HEK293 (cell line): Measurements from ENCODE around the gene SSH3.

ENCODE experiments used
- FEZF1 ChIP-seq: fragments of 450-650 bp; formaldehyde crosslinking; IDR thresholded peaks from 2 replicates; pipeline ENCODE4 v1.5.1; 2016; ENCODE audit warnings: missing biosample characterization, missing genetic modification characterization
- GLIS1 ChIP-seq: fragments of 450-650 bp; formaldehyde crosslinking; IDR thresholded peaks from 2 replicates; pipeline ENCODE4 v1.5.1; 2016; ENCODE audit warnings: missing biosample characterization, missing genetic modification characterization
- SP2 ChIP-seq: fragments of 450-650 bp; formaldehyde crosslinking; IDR thresholded peaks from 2 replicates; pipeline ENCODE4 v1.5.1; 2016; ENCODE audit warnings: missing biosample characterization, missing genetic modification characterization
- SP3 ChIP-seq: fragments of 450-650 bp; formaldehyde crosslinking; IDR thresholded peaks from 2 replicates; pipeline ENCODE4 v1.5.1; 2016; ENCODE audit warnings: missing biosample characterization, missing genetic modification characterization
- SP7 ChIP-seq: fragments of 450-650 bp; formaldehyde crosslinking; IDR thresholded peaks from 2 replicates; pipeline ENCODE4 v1.5.1; 2016; ENCODE audit warnings: missing biosample characterization, missing genetic modification characterization
- TSHZ1 ChIP-seq: fragments of 450-650 bp; formaldehyde crosslinking; IDR thresholded peaks from 2 replicates; pipeline ENCODE4 v1.5.1; 2016; ENCODE audit warnings: missing biosample characterization, missing genetic modification characterization, borderline replicate concordance
- ZBTB11 ChIP-seq: fragments of 450-650 bp; formaldehyde crosslinking; conservative IDR thresholded peaks from 2 replicates; pipeline ENCODE4 v1.5.1; 2016; ENCODE audit warnings: low read depth, missing biosample characterization, missing genetic modification characterization
- ZBTB20 ChIP-seq: fragments of 450-650 bp; formaldehyde crosslinking; IDR thresholded peaks from 2 replicates; pipeline ENCODE4 v1.5.1; 2016; ENCODE audit warnings: missing biosample characterization, missing genetic modification characterization
- ZBTB44 ChIP-seq: fragments of 450-650 bp; IDR thresholded peaks from 2 replicates; pipeline ENCODE4 v1.5.1; 2018; ENCODE audit warnings: missing biosample characterization, mild to moderate bottlenecking, missing genetic modification characterization
- ZEB2 ChIP-seq: fragments of 450-650 bp; formaldehyde crosslinking; IDR thresholded peaks from 2 replicates; pipeline ENCODE4 v1.5.1; 2016; ENCODE audit warnings: missing biosample characterization, missing genetic modification characterization
- ZNF132 ChIP-seq: fragments of 450-650 bp; formaldehyde crosslinking; IDR thresholded peaks from 2 replicates; pipeline ENCODE4 v1.5.1; 2017; ENCODE audit warnings: missing biosample characterization, missing genetic modification characterization, borderline replicate concordance
- ZNF157 ChIP-seq: fragments of 450-650 bp; formaldehyde crosslinking; IDR thresholded peaks from 2 replicates; pipeline ENCODE4 v1.5.1; 2016; ENCODE audit warnings: missing biosample characterization, missing genetic modification characterization
- ZNF223 ChIP-seq: fragments of 450-650 bp; formaldehyde crosslinking; IDR thresholded peaks from 2 replicates; pipeline ENCODE4 v1.5.1; 2016; ENCODE audit warnings: missing biosample characterization, missing genetic modification characterization
- ZNF341 ChIP-seq: fragments of 450-650 bp; formaldehyde crosslinking; IDR thresholded peaks from 2 replicates; pipeline ENCODE4; 2016; ENCODE audit warnings: low read depth, missing biosample characterization, missing genetic modification characterization
- ZNF473 ChIP-seq: fragments of 450-650 bp; formaldehyde crosslinking; IDR thresholded peaks from 2 replicates; pipeline ENCODE4 v1.5.1; 2017; ENCODE audit warnings: missing biosample characterization, missing genetic modification characterization
- ZNF510 ChIP-seq: fragments of 450-650 bp; formaldehyde crosslinking; IDR thresholded peaks from 2 replicates; pipeline ENCODE4 v1.5.1; 2018; ENCODE audit warnings: mild to moderate bottlenecking, missing genetic modification characterization, missing biosample characterization; ENCODE audit not compliant: insufficient replicate concordance
- ZNF521 ChIP-seq: fragments of 450-650 bp; formaldehyde crosslinking; IDR thresholded peaks from 2 replicates; pipeline ENCODE4 v1.5.1; 2017; ENCODE audit warnings: missing biosample characterization, mild to moderate bottlenecking, missing genetic modification characterization
- ZNF792 ChIP-seq: fragments of 450-650 bp; formaldehyde crosslinking; IDR thresholded peaks from 2 replicates; pipeline ENCODE4 v1.5.1; 2016; ENCODE audit warnings: missing biosample characterization, missing genetic modification characterization
- ZSCAN23 ChIP-seq: fragments of 450-650 bp; formaldehyde crosslinking; IDR thresholded peaks from 2 replicates; pipeline ENCODE4 v1.5.1; 2016; ENCODE audit warnings: missing biosample characterization, missing genetic modification characterization
- TF ChIP-seq, protein P1 (sequence below): fragments of 450-650 bp; formaldehyde crosslinking; IDR thresholded peaks from 2 replicates; pipeline ENCODE4 v1.5.1; 2016; ENCODE audit warnings: missing biosample characterization, missing genetic modification characterization
- TF ChIP-seq, protein P2 (sequence below): fragments of 450-650 bp; formaldehyde crosslinking; IDR thresholded peaks from 2 replicates; pipeline ENCODE4 v1.5.1; 2016; ENCODE audit warnings: missing biosample characterization, missing genetic modification characterization
- TF ChIP-seq, protein P3 (sequence below): fragments of 450-650 bp; formaldehyde crosslinking; IDR thresholded peaks from 2 replicates; pipeline ENCODE4 v1.5.1; 2016; ENCODE audit warnings: missing biosample characterization, missing genetic modification characterization
- TF ChIP-seq, protein P4 (sequence below): fragments of 450-650 bp; formaldehyde crosslinking; IDR thresholded peaks from 2 replicates; pipeline ENCODE4; 2016; ENCODE audit warnings: missing biosample characterization, missing genetic modification characterization

The SSH3 gene

GRCh38 chr11:67353317-67354074 lies 50.2 kb downstream of the SSH3 start, which contains the start of gene POLD4 (continued):
- no peak for TF ChIP-seq ZNF792 (tag by site-specific recombination)
- TF ChIP-seq SP2 (tag by site-specific recombination) = peak; percentile 97
- TF ChIP-seq ZBTB44 (tag by site-specific recombination) = no peak
- TF ChIP-seq ZEB2 = no peak
- TF ChIP-seq, protein P1, sequence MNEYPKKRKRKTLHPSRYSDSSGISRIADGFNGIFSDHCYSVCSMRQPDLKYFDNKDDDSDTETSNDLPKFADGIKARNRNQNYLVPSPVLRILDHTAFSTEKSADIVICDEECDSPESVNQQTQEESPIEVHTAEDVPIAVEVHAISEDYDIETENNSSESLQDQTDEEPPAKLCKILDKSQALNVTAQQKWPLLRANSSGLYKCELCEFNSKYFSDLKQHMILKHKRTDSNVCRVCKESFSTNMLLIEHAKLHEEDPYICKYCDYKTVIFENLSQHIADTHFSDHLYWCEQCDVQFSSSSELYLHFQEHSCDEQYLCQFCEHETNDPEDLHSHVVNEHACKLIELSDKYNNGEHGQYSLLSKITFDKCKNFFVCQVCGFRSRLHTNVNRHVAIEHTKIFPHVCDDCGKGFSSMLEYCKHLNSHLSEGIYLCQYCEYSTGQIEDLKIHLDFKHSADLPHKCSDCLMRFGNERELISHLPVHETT (tag by site-specific recombination) = no peak
- peak; percentile 96 for TF ChIP-seq ZNF341 (tag by site-specific recombination)
- TF ChIP-seq, protein P2, sequence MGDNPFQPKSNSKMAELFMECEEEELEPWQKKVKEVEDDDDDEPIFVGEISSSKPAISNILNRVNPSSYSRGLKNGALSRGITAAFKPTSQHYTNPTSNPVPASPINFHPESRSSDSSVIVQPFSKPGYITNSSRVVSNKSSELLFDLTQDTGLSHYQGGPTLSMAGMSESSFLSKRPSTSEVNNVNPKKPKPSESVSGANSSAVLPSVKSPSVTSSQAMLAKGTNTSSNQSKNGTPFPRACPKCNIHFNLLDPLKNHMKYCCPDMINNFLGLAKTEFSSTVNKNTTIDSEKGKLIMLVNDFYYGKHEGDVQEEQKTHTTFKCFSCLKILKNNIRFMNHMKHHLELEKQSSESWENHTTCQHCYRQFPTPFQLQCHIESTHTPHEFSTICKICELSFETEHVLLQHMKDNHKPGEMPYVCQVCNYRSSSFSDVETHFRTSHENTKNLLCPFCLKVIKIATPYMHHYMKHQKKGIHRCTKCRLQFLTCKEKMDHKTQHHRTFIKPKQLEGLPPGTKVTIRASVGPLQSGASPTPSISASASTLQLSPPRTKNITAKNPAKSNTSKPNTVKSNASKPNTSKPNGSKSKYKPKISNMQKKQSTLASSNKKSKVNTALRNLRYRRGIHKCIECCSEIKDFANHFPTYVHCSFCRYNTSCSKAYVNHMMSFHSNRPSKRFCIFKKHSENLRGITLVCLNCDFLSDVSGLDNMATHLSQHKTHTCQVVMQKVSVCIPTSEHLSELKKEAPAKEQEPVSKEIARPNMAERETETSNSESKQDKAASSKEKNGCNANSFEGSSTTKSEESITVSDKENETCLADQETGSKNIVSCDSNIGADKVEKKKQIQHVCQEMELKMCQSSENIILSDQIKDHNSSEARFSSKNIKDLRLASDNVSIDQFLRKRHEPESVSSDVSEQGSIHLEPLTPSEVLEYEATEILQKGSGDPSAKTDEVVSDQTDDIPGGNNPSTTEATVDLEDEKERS (tag by site-specific recombination) = no peak
- peak; percentile 72 for TF ChIP-seq ZBTB11 (tag by site-specific recombination)
- TF ChIP-seq ZNF223 (tag by site-specific recombination) = peak; percentile 94
- TF ChIP-seq ZNF473 (tag by site-specific recombination) = no peak
- TF ChIP-seq SP7 (tag by site-specific recombination) = peak; percentile 33; the same call in 1 of the 2 replicates
- no peak for TF ChIP-seq ZNF157
- no peak for TF ChIP-seq ZNF510 (tag by site-specific recombination)
- TF ChIP-seq ZSCAN23 (tag by site-specific recombination) = no peak
- TF ChIP-seq, protein P3, sequence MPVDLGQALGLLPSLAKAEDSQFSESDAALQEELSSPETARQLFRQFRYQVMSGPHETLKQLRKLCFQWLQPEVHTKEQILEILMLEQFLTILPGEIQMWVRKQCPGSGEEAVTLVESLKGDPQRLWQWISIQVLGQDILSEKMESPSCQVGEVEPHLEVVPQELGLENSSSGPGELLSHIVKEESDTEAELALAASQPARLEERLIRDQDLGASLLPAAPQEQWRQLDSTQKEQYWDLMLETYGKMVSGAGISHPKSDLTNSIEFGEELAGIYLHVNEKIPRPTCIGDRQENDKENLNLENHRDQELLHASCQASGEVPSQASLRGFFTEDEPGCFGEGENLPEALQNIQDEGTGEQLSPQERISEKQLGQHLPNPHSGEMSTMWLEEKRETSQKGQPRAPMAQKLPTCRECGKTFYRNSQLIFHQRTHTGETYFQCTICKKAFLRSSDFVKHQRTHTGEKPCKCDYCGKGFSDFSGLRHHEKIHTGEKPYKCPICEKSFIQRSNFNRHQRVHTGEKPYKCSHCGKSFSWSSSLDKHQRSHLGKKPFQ (tag by site-specific recombination) = no peak
- no peak for TF ChIP-seq ZNF132 (tag by site-specific recombination)
- TF ChIP-seq, protein P4, sequence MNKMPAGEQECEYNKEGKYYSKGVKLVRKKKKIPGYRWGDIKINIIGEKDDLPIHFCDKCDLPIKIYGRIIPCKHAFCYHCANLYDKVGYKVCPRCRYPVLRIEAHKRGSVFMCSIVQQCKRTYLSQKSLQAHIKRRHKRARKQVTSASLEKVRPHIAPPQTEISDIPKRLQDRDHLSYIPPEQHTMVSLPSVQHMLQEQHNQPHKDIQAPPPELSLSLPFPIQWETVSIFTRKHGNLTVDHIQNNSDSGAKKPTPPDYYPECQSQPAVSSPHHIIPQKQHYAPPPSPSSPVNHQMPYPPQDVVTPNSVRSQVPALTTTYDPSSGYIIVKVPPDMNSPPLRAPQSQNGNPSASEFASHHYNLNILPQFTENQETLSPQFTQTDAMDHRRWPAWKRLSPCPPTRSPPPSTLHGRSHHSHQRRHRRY (tag by site-specific recombination) = no peak
- peak; percentile 40; the same call in 1 of the 2 replicates for TF ChIP-seq FEZF1
- no peak for TF ChIP-seq ZBTB20 (tag by site-specific recombination)
- TF ChIP-seq TSHZ1 (tag by site-specific recombination) = no peak
- TF ChIP-seq GLIS1 = peak; percentile 75
- no peak for TF ChIP-seq ZNF521 (tag by site-specific recombination)
- TF ChIP-seq SP3 (tag by site-specific recombination) = peak; percentile 94
